Measurements from ENCODE around the gene AXIN2. TPM values are rescaled to one million over a fixed set of nuclear protein-coding genes. Genes with fewer than 3 reads are reported as not detected.
"Not testable (repeated sequence)": the region's sequence is repeated elsewhere in the genome, so short reads cannot be mapped to it uniquely, and the experiment has no call there.

Gene AXIN2
- total RNA-seq, 1 donor from 2014 or later = 106 TPM

- peak; percentile 54 for DNase-seq (ENCODE audit: low spot score)
Measured at GRCh38 chr17:65523853-65524664, 37.4 kb downstream of the AXIN2 start.

GRCh38 chr17:65523411-65523810 is 38.0 kb downstream of the AXIN2 start:
- no peak for DNase-seq (ENCODE audit: low spot score)

- DNase-seq (ENCODE audit: low spot score) = no peak
Measured at GRCh38 chr17:65522751-65523404, 38.6 kb downstream of the AXIN2 start.

- no peak for DNase-seq (ENCODE audit: low spot score)
Measured at GRCh38 chr17:65519462-65519861, 42.0 kb downstream of the AXIN2 start.

GRCh38 chr17:65518256-65518655 is 43.2 kb downstream of the AXIN2 start:
- no peak for DNase-seq (ENCODE audit: low spot score)

GRCh38 chr17:65515959-65516948 is 45.2 kb downstream of the AXIN2 start:
- peak; percentile 84 for DNase-seq (ENCODE audit: low spot score)

- no peak for DNase-seq (ENCODE audit: low spot score)
Measured at GRCh38 chr17:65515512-65515911, 45.9 kb downstream of the AXIN2 start.

GRCh38 chr17:65514541-65514940 is 46.9 kb downstream of the AXIN2 start:
- no peak for DNase-seq (ENCODE audit: low spot score)

- DNase-seq (ENCODE audit: low spot score) = no peak
Measured at GRCh38 chr17:65514082-65514481, 47.4 kb downstream of the AXIN2 start.

GRCh38 chr17:65511316-65511715 is 50.1 kb downstream of the AXIN2 start:
- DNase-seq (ENCODE audit: low spot score) = no peak

- DNase-seq (ENCODE audit: low spot score) = no peak
Measured at GRCh38 chr17:65509032-65509431, 52.4 kb downstream of the AXIN2 start.

GRCh38 chr17:65504673-65505072 is 56.8 kb downstream of the AXIN2 start:
- DNase-seq (ENCODE audit: low spot score) = not testable (repeated sequence)

- no peak for DNase-seq (ENCODE audit: low spot score)
Measured at GRCh38 chr17:65504141-65504540, 57.3 kb downstream of the AXIN2 start.

GRCh38 chr17:65503557-65503956 is 57.9 kb downstream of the AXIN2 start:
- no peak for DNase-seq (ENCODE audit: low spot score)

- DNase-seq (ENCODE audit: low spot score) = no peak
Measured at GRCh38 chr17:65498816-65499215, 62.6 kb downstream of the AXIN2 start.

GRCh38 chr17:65496801-65497200 is 64.6 kb downstream of the AXIN2 start:
- DNase-seq (ENCODE audit: low spot score) = no peak

GRCh38 chr17:65495122-65496055 is 66.1 kb downstream of the AXIN2 start:
- DNase-seq (ENCODE audit: low spot score) = no peak

GRCh38 chr17:65489413-65490155 is 71.9 kb downstream of the AXIN2 start:
- DNase-seq (ENCODE audit: low spot score) = no peak

- DNase-seq (ENCODE audit: low spot score) = no peak
Measured at GRCh38 chr17:65488665-65489064, 72.8 kb downstream of the AXIN2 start.

- no peak for DNase-seq (ENCODE audit: low spot score)
Measured at GRCh38 chr17:65487990-65488389, 73.5 kb downstream of the AXIN2 start.
